Posterior vena cava (tissue), 2 donors: ENCODE results near the gene GLMP. TPM values are rescaled to one million over a fixed set of nuclear protein-coding genes. Genes with fewer than 3 reads are reported as not detected.
A peak's percentile ranks its signal among the peaks of the same experiment; 100 is the strongest.

Experiments
- DNase-seq: peaks from one replicate; pipeline ENCODE4 v3.0.0-alpha.2; 2020; ENCODE audit warnings: low spot score
- intact Hi-C, 2 donors: fragments of 100-400 bp; cut with DNase I; formaldehyde crosslinking; loops; one replicate each; pipeline versions ENCODE4 v1.14.1 to v1.14.2; 2022 to 2023
- total RNA-seq, 2 donors: library from RNA; stranded (reverse); fragmentation: NEBNext Ultra II Directional; extraction: Animal tissue kit (Norgen Biotek cat#: 25700); gene quantifications; one replicate each; pipeline ENCODE4 v1.2.1, GENCODE V29; 2021
- donor health status: DM: yes; HTN: yes; CAD: no.
- donor health status: DM: yes; HTN: yes; CAD: no.

The GLMP gene
- total RNA-seq, 2 donors from 2014 or later, result 34.2 to 51.5 TPM

- intact Hi-C loops, result no loop called here
- DNase-seq, result peak; percentile 97
Measured at GRCh38 chr1:156291226-156292061, 4.0 kb downstream of the GLMP start.

GRCh38 chr1:156289857-156290256 lies 5.6 kb downstream of the GLMP start:
- intact Hi-C loops, result loop anchor here in 1 of 2 donors (5.0 kb wide), 1 partner anchor 1973 kb away; no protein-coding TSS in a partner anchor
- no peak for DNase-seq

- no peak for DNase-seq
- intact Hi-C loops, result loop anchor here in 1 of 2 donors (5.0 kb wide), 1 partner anchor 1969 kb away; no protein-coding TSS in a partner anchor
Measured at GRCh38 chr1:156286061-156286460, 9.4 kb downstream of the GLMP start.

GRCh38 chr1:156285437-156285836 lies 10.0 kb downstream of the GLMP start:
- intact Hi-C loops, result loop anchor here in 1 of 2 donors (5.0 kb wide), 1 partner anchor 1968 kb away; no protein-coding TSS in a partner anchor
- no peak for DNase-seq

GRCh38 chr1:156284757-156285156 lies 10.7 kb downstream of the GLMP start:
- no peak for DNase-seq
- intact Hi-C loops, result loop anchor here in 1 of 2 donors (5.0 kb wide), 1 partner anchor 1967 kb away; no protein-coding TSS in a partner anchor

- no peak for DNase-seq
- intact Hi-C loops, result no loop called here
Measured at GRCh38 chr1:156284112-156284511, 11.4 kb downstream of the GLMP start, which contains the start of gene TMEM79. TMEM79 (plus strand) TSS chr1:156284325; CDS start chr1:156285227, 902 bp downstream.

- intact Hi-C loops, result no loop called here
- DNase-seq, result no peak
Measured at GRCh38 chr1:156283521-156283920, 12.0 kb downstream of the GLMP start.

GRCh38 chr1:156282479-156283222 lies 12.8 kb downstream of the GLMP start, which contains the start of gene SMG5:
SMG5 (minus strand) TSS chr1:156282825; CDS start chr1:156282680, 145 bp downstream.
- DNase-seq, result peak; percentile 99
- intact Hi-C loops, result no loop called here

GRCh38 chr1:156281693-156282478 lies 13.6 kb downstream of the GLMP start:
- DNase-seq, result no peak
- intact Hi-C loops, result no loop called here

GRCh38 chr1:156281281-156281680 lies 14.2 kb downstream of the GLMP start:
- intact Hi-C loops, result no loop called here
- DNase-seq, result peak; percentile 76

- intact Hi-C loops, result no loop called here
- DNase-seq, result no peak
Measured at GRCh38 chr1:156279837-156280236, 15.6 kb downstream of the GLMP start.

GRCh38 chr1:156276966-156277381 lies 18.5 kb downstream of the GLMP start:
- DNase-seq, result peak; percentile 60
- intact Hi-C loops, result no loop called here

- DNase-seq, result no peak
- intact Hi-C loops, result no loop called here
Measured at GRCh38 chr1:156276532-156276931, 18.9 kb downstream of the GLMP start.

GRCh38 chr1:156270314-156270713 lies 25.2 kb downstream of the GLMP start:
- intact Hi-C loops, result no loop called here
- DNase-seq, result no peak

- intact Hi-C loops, result no loop called here
Measured at GRCh38 chr1:156268336-156268735, 27.1 kb downstream of the GLMP start.

GRCh38 chr1:156266051-156266450 lies 29.4 kb downstream of the GLMP start:
- DNase-seq, result no peak
- intact Hi-C loops, result no loop called here

More at GRCh38 chr1:156268336-156268735, 27.1 kb downstream of the GLMP start:
- no peak for DNase-seq

GRCh38 chr1:156263288-156263655 lies 32.2 kb downstream of the GLMP start:
- intact Hi-C loops, result no loop called here

GRCh38 chr1:156262461-156263287 lies 32.8 kb downstream of the GLMP start:
- intact Hi-C loops, result no loop called here
- DNase-seq, result no peak

More at GRCh38 chr1:156263288-156263655, 32.2 kb downstream of the GLMP start:
- no peak for DNase-seq
